ENCODE data around the gene DNAJC27.

DNA sequence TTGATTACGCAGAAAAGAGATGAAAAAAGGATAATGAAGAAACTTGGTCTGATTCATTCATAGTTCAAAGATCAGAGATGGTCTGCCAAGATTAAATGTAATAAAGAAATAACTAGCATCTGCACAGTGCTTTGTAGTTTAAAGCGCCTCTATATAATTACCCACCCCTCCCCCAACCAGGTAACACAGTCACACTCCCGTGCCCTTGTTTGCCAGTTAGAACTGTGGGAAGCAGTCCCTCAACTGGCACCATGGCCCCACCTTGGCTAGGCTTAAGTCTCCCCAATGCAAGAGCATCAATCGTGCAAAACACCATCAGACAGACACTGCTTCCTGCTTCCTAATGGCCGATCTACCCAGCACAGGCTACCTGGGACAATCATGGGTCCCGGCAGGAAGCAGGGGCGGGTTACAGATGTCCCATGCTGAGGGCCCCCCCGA is 63.3 kb downstream of the DNAJC27 start:
- TF ChIP-seq, protein P1, sequence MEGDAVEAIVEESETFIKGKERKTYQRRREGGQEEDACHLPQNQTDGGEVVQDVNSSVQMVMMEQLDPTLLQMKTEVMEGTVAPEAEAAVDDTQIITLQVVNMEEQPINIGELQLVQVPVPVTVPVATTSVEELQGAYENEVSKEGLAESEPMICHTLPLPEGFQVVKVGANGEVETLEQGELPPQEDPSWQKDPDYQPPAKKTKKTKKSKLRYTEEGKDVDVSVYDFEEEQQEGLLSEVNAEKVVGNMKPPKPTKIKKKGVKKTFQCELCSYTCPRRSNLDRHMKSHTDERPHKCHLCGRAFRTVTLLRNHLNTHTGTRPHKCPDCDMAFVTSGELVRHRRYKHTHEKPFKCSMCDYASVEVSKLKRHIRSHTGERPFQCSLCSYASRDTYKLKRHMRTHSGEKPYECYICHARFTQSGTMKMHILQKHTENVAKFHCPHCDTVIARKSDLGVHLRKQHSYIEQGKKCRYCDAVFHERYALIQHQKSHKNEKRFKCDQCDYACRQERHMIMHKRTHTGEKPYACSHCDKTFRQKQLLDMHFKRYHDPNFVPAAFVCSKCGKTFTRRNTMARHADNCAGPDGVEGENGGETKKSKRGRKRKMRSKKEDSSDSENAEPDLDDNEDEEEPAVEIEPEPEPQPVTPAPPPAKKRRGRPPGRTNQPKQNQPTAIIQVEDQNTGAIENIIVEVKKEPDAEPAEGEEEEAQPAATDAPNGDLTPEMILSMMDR (IDR thresholded peaks at IDR 0.05; ENCODE audit: low read depth, low read length): no peak
- no peak for TF ChIP-seq EZH2phosphoT487 (IDR thresholded peaks at IDR 0.05; ENCODE audit: low read depth)
